ENCODE data around the gene EPHA4. TPM values are rescaled to one million over a fixed set of nuclear protein-coding genes. Genes with fewer than 3 reads are reported as not detected.
A peak's percentile ranks its signal among the peaks of the same experiment; 100 is the strongest.

EPHA4 gene
- total and polyA plus RNA-seq, 7 experiments from 2014 or later, result 8.3 to 42.8 (median 25.3) TPM

DNA sequence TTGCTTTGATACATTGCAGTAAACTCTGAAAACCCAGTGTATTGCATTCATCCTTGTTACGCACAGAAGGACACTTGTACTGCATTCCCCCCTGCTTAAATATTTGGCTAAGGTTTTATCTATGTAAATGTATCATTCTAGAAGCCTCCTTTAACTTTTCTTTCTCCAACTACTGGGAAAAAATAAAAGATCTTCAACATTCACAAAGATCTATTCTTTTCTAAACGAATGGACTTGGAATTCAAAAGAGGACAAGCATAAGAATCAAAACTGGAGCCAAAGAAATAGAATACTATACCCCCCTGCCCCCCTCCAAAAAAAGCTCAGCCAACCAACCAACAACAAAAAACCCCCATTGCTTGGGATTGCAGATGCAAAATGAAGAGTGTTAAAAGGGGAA is 136.9 kb downstream of the EPHA4 start:
- Histone ChIP-seq H3K4me1 (ENCODE audit: control insufficient read depth in 2 of 2, insufficient read depth in 2 of 2, low read length in 2 of 2) (no peaks in the 10 kb centered on the region), H3K36me3 (ENCODE audit: control insufficient read depth in 2 of 3, insufficient read depth in 3 of 3, low read length in 3 of 3) (peaks cover 0 to 4% (median 0%) of the 10 kb centered on the region in 3 experiments), H3K9me3 (ENCODE audit: control insufficient read depth in 2 of 3, low read length in 3 of 3) (no peaks in the 10 kb centered on the region), H3K27me3 (ENCODE audit: control insufficient read depth in 2 of 2, insufficient read depth in 2 of 2, low read length in 2 of 2) (no peaks in the 10 kb centered on the region), H3K27ac (ENCODE audit: low read depth, low read length) (no peak overlapping the region), H3K4me3 (ENCODE audit: low read length) (no peak overlapping the region)
- Mint-ChIP-seq H3K9me3 (no peaks in the 10 kb centered on the region), H3K36me3 (peaks cover 2 to 34% (median 25%) of the 10 kb centered on the region in 5 donors), H3K27ac (no peak overlapping the region), H3K4me3 (no peak overlapping the region), H3K27me3 (no peaks in the 10 kb centered on the region), H3K4me1 (no peaks in the 10 kb centered on the region)
- ChIA-PET POLR2A (no interaction called here), CTCF (no interaction called here)
- intact Hi-C loops (cut with micrococcal nuclease), result no loop called here
- DNase-seq (no peak), ATAC-seq (no peak)

DNA sequence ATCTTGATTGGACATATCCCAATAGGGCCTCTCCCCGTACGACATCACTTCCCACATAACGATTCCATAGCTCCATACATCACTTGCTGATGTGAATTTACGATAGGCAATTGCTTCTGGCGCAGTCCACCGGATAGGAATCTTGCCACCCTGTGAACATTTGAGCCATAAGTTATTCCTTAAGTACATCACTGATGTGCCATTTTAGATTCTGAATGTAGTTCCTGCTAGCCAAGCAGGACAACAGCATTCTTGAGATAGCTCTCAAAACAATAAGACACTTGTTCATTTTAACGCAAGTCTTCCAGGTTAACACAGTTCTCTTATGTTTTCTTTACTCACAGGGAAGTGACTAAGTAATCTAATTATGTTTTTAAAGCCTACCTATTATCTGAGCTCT is 138.0 kb downstream of the EPHA4 start:
- Mint-ChIP-seq H3K4me3 (no peak overlapping the region), H3K27me3 (no peaks in the 10 kb centered on the region), H3K4me1 (no peaks in the 10 kb centered on the region), H3K36me3 (peaks cover 4 to 33% (median 25%) of the 10 kb centered on the region in 5 donors), H3K9me3 (no peaks in the 10 kb centered on the region), H3K27ac (peak overlapping the region in 1 of 9 donors; percentile 17)
- no peak for ATAC-seq
- H3K27me3 ChIP-seq (ENCODE audit: control insufficient read depth in 2 of 2, insufficient read depth in 2 of 2, low read length in 2 of 2), result no peaks in the 10 kb centered on the region
- intact Hi-C loops (cut with micrococcal nuclease), result no loop called here
- no peak overlapping the region for H3K27ac ChIP-seq (ENCODE audit: low read depth, low read length)
- H3K36me3 ChIP-seq (ENCODE audit: control insufficient read depth in 2 of 3, insufficient read depth in 3 of 3, low read length in 3 of 3), result peaks cover 0 to 4% (median 0%) of the 10 kb centered on the region in 3 experiments
- POLR2A ChIA-PET, result no interaction called here
- DNase-seq, result no peak
- CTCF ChIA-PET, result no interaction called here
- no peaks in the 10 kb centered on the region for H3K9me3 ChIP-seq (ENCODE audit: control insufficient read depth in 2 of 3, low read length in 3 of 3)
- H3K4me1 ChIP-seq (ENCODE audit: control insufficient read depth in 2 of 2, insufficient read depth in 2 of 2, low read length in 2 of 2), result no peaks in the 10 kb centered on the region
- H3K4me3 ChIP-seq (ENCODE audit: low read length), result no peak overlapping the region

DNA sequence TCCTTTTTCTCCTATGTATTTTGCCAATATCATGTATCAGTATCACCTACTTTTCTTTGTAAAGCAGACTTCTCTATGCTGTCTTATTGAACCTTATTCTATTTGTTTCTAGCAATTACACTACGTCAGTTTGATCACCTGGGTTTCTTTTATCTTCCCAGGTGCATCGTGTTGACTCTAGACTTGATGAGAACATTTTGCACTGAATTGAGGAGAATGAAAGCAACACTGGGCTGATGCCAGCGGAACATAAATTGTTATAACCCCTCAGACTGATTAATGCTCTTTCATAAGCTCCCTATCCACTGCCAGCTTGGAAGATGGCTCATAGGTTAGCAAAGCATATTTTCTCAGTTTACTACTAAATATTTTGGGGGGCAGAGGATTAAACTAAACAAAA is 140.6 kb downstream of the EPHA4 start:
- no peak overlapping the region for H3K27ac Mint-ChIP-seq
- intact Hi-C loops (cut with micrococcal nuclease), result no loop called here
- no peaks in the 10 kb centered on the region for H3K4me1 ChIP-seq (ENCODE audit: control insufficient read depth in 2 of 2, insufficient read depth in 2 of 2, low read length in 2 of 2)
- CTCF ChIA-PET, result no interaction called here
- no peaks in the 10 kb centered on the region for H3K27me3 Mint-ChIP-seq
- peaks cover 0 to 28% (median 26%) of the 10 kb centered on the region in 5 donors for H3K36me3 Mint-ChIP-seq
- H3K27ac ChIP-seq (ENCODE audit: low read depth, low read length), result no peak overlapping the region
- H3K27me3 ChIP-seq (ENCODE audit: control insufficient read depth in 2 of 2, insufficient read depth in 2 of 2, low read length in 2 of 2), result no peaks in the 10 kb centered on the region
- H3K9me3 ChIP-seq (ENCODE audit: control insufficient read depth in 2 of 3, low read length in 3 of 3), result no peaks in the 10 kb centered on the region
- peaks cover 0 to 4% (median 4%) of the 10 kb centered on the region in 3 experiments for H3K36me3 ChIP-seq (ENCODE audit: control insufficient read depth in 2 of 3, insufficient read depth in 3 of 3, low read length in 3 of 3)
- POLR2A ChIA-PET, result no interaction called here
- H3K9me3 Mint-ChIP-seq, result no peaks in the 10 kb centered on the region
- H3K4me1 Mint-ChIP-seq, result no peaks in the 10 kb centered on the region
- H3K4me3 Mint-ChIP-seq, result no peak overlapping the region
- DNase-seq (no peak), ATAC-seq (no peak)
- H3K4me3 ChIP-seq (ENCODE audit: low read length), result no peak overlapping the region

DNA sequence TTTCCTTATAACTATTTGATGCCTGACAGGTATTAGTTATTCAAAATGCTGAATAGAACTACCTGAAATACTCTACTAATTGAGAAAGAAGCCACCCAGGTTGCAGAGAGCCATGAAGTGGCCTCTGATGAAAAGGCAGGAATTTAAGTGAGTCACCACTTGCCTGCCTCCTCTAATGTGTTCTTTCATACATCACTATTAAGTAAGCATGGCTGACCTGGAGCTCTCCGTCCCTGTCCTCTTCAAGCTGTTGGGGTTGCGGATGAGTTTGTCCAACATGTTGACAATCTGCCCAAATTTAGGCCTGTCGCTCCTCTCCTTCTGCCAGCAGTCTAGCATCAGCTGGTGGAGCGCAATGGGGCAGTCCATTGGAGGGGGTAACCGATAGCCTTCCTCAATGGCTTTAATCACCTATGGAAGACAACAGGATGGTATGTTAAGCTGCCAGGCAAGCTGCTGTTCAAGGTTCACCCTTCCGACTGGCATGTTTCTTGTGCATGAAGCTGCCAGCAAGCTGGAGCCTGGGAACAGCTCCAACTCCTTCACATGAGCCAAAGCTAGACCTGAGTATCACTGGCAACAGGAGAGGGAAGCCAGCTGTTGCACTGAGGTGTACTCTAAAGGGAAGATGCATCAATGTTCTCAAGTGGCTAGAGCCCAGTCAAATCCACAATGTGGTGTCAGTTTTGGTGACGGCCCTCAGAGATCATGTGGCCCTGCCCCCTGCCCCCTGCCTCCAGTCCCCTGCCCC is 142.2 kb downstream of the EPHA4 start:
- peaks cover 0 to 36% (median 33%) of the 10 kb centered on the region in 5 donors for H3K36me3 Mint-ChIP-seq
- no peaks in the 10 kb centered on the region for H3K27me3 ChIP-seq (ENCODE audit: control insufficient read depth in 2 of 2, insufficient read depth in 2 of 2, low read length in 2 of 2)
- H3K9me3 Mint-ChIP-seq, result no peaks in the 10 kb centered on the region
- DNase-seq (no peak), ATAC-seq (no peak)
- no peak overlapping the region for H3K27ac ChIP-seq (ENCODE audit: low read depth, low read length)
- H3K4me1 ChIP-seq (ENCODE audit: control insufficient read depth in 2 of 2, insufficient read depth in 2 of 2, low read length in 2 of 2), result no peaks in the 10 kb centered on the region
- H3K9me3 ChIP-seq (ENCODE audit: control insufficient read depth in 2 of 3, low read length in 3 of 3), result no peaks in the 10 kb centered on the region
- POLR2A ChIA-PET, result no interaction called here
- intact Hi-C loops (cut with micrococcal nuclease), result loop anchor here in 1 of 2 donors (10.0 kb wide), 1 partner anchor 85 kb away; no protein-coding TSS in a partner anchor
- peaks cover 0 to 4% (median 4%) of the 10 kb centered on the region in 3 experiments for H3K36me3 ChIP-seq (ENCODE audit: control insufficient read depth in 2 of 3, insufficient read depth in 3 of 3, low read length in 3 of 3)
- H3K27ac Mint-ChIP-seq, result no peak overlapping the region
- H3K4me1 Mint-ChIP-seq, result no peaks in the 10 kb centered on the region
- no peak overlapping the region for H3K4me3 Mint-ChIP-seq
- no peaks in the 10 kb centered on the region for H3K27me3 Mint-ChIP-seq
- CTCF ChIA-PET, result no interaction called here
- H3K4me3 ChIP-seq (ENCODE audit: low read length), result no peak overlapping the region

DNA sequence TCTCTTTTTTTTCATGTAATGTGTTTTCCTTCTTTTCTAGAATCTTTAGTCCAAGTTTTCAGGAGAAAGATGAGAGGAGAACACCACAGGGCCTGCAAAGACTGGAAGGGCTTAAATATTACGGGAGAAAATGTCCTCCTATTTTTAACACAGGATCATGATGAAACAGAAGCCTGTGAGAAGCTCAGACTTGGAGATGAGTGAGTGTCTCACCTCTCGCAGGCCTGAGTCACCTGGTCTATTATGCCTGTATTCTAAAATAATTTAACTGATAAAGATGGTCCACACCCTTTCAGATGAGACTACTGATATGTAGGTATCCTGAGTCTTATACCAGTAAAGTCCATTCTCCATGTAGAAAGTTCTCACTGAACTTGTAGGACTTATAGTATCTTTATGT is 143.2 kb downstream of the EPHA4 start:
- DNase-seq (no peak), ATAC-seq (no peak)
- Mint-ChIP-seq H3K9me3 (no peaks in the 10 kb centered on the region), H3K36me3 (peaks cover 0 to 38% (median 29%) of the 10 kb centered on the region in 5 donors), H3K27ac (peak overlapping the region in 2 of 9 donors; percentile 26 to 53), H3K4me1 (no peaks in the 10 kb centered on the region), H3K27me3 (no peaks in the 10 kb centered on the region), H3K4me3 (no peak overlapping the region)
- H3K36me3 ChIP-seq (ENCODE audit: control insufficient read depth in 2 of 3, insufficient read depth in 3 of 3, low read length in 3 of 3), result peaks cover 0 to 4% (median under 1%) of the 10 kb centered on the region in 3 experiments
- ChIA-PET POLR2A (no interaction called here), CTCF (no interaction called here)
- intact Hi-C loops (cut with micrococcal nuclease), result loop anchor here in 1 of 2 donors (10.0 kb wide), 1 partner anchor 86 kb away; no protein-coding TSS in a partner anchor
- no peaks in the 10 kb centered on the region for H3K27me3 ChIP-seq (ENCODE audit: control insufficient read depth in 2 of 2, insufficient read depth in 2 of 2, low read length in 2 of 2)
- H3K4me1 ChIP-seq (ENCODE audit: control insufficient read depth in 2 of 2, insufficient read depth in 2 of 2, low read length in 2 of 2), result no peaks in the 10 kb centered on the region
- H3K9me3 ChIP-seq (ENCODE audit: control insufficient read depth in 2 of 3, low read length in 3 of 3), result no peaks in the 10 kb centered on the region
- H3K4me3 ChIP-seq (ENCODE audit: low read length), result no peak overlapping the region
- H3K27ac ChIP-seq (ENCODE audit: low read depth, low read length), result no peak overlapping the region

DNA sequence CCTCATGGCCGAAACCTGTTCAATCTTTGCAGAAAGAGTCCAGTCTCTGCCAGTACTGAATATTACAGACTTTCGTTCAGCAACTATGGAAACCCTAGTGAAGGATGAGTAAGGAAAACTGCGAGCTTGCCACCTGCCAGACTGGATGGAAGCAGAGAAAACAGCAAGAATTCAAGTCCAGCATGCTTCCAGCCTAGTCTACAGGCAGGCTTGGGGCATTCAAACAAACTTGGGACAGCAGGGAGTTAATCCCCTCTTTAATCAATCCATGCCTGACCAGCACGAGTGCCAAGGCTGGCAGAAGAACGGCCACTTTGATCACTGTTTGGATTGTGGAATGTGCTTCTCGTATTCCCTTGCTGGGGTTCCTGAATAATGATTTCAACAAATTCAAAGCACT is 145.2 kb downstream of the EPHA4 start:
- Mint-ChIP-seq H3K9me3 (peaks cover 0 to 4% (median 0%) of the 10 kb centered on the region in 11 donors), H3K36me3 (peaks cover 0 to 33% (median 23%) of the 10 kb centered on the region in 5 donors), H3K4me3 (no peak overlapping the region), H3K27ac (peak overlapping the region in 2 of 9 donors; percentile 52 to 54), H3K4me1 (peaks cover 0 to 7% (median 0%) of the 10 kb centered on the region in 7 donors), H3K27me3 (no peaks in the 10 kb centered on the region)
- ATAC-seq (no peak), DNase-seq (no peak)
- Histone ChIP-seq H3K9me3 (ENCODE audit: control insufficient read depth in 2 of 3, low read length in 3 of 3) (no peaks in the 10 kb centered on the region), H3K27ac (ENCODE audit: low read depth, low read length) (no peak overlapping the region), H3K4me3 (ENCODE audit: low read length) (no peak overlapping the region), H3K36me3 (ENCODE audit: control insufficient read depth in 2 of 3, insufficient read depth in 3 of 3, low read length in 3 of 3) (peaks cover 0 to 4% (median 0%) of the 10 kb centered on the region in 3 experiments), H3K27me3 (ENCODE audit: control insufficient read depth in 2 of 2, insufficient read depth in 2 of 2, low read length in 2 of 2) (no peaks in the 10 kb centered on the region), H3K4me1 (ENCODE audit: control insufficient read depth in 2 of 2, insufficient read depth in 2 of 2, low read length in 2 of 2) (no peaks in the 10 kb centered on the region)
- CTCF ChIA-PET, result no interaction called here
- intact Hi-C loops (cut with micrococcal nuclease), result loop anchor here in 1 of 2 donors (10.0 kb wide), 1 partner anchor 88 kb away; no protein-coding TSS in a partner anchor
- POLR2A ChIA-PET, result no interaction called here

DNA sequence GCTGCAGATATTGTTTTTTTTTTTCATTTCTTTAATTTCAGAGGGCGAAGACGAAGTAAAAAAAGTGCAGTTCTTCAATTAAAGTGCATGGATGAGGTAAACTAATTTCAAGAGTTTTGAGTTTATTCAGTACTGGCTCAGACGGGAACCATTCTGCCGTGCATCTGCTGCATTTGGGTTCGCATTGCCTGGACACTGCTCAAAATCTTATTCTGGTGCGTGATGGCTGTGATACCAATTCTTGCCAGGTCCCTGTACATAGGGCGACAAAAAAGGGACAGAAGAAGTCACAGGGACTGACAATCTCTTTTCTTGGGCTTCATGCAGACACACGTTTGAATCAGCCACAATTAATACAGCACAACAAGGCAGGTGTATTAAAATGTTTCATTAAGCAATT is 146.2 kb downstream of the EPHA4 start:
- CTCF ChIA-PET, result no interaction called here
- Histone ChIP-seq H3K4me3 (ENCODE audit: low read length) (no peak overlapping the region), H3K27me3 (ENCODE audit: control insufficient read depth in 2 of 2, insufficient read depth in 2 of 2, low read length in 2 of 2) (no peaks in the 10 kb centered on the region), H3K4me1 (ENCODE audit: control insufficient read depth in 2 of 2, insufficient read depth in 2 of 2, low read length in 2 of 2) (no peaks in the 10 kb centered on the region), H3K27ac (ENCODE audit: low read depth, low read length) (no peak overlapping the region), H3K9me3 (ENCODE audit: control insufficient read depth in 2 of 3, low read length in 3 of 3) (no peaks in the 10 kb centered on the region), H3K36me3 (ENCODE audit: control insufficient read depth in 2 of 3, insufficient read depth in 3 of 3, low read length in 3 of 3) (peaks cover 0 to 4% (median 0%) of the 10 kb centered on the region in 3 experiments)
- no peak overlapping the region for H3K4me3 Mint-ChIP-seq
- POLR2A ChIA-PET, result no interaction called here
- peaks cover 0 to 33% (median 24%) of the 10 kb centered on the region in 5 donors for H3K36me3 Mint-ChIP-seq
- peaks cover 0 to 4% (median 0%) of the 10 kb centered on the region in 11 donors for H3K9me3 Mint-ChIP-seq
- no peak for ATAC-seq
- H3K27ac Mint-ChIP-seq, result peak overlapping the region in 1 of 9 donors; percentile 56
- H3K27me3 Mint-ChIP-seq, result no peaks in the 10 kb centered on the region
- no peak for DNase-seq
- intact Hi-C loops (cut with micrococcal nuclease), result loop anchor here in 1 of 2 donors (10.0 kb wide), 1 partner anchor 89 kb away; no protein-coding TSS in a partner anchor
- H3K4me1 Mint-ChIP-seq, result peaks cover 0 to 9% (median 0%) of the 10 kb centered on the region in 7 donors
